ENCODE data around the gene FAM229A. TPM values are rescaled to one million over a fixed set of nuclear protein-coding genes. Genes with fewer than 3 reads are reported as not detected.
"Not testable (repeated sequence)": the region's sequence is repeated elsewhere in the genome, so short reads cannot be mapped to it uniquely, and the experiment has no call there.

FAM229A gene
- total RNA-seq, 1 donor from 2014 or later = 7.9 TPM

GRCh38 chr1:32380057-32380456, 17.8 kb upstream of the FAM229A start:
- intact Hi-C loops (cut with micrococcal nuclease) = no loop called here

- intact Hi-C loops (cut with micrococcal nuclease) = no loop called here
Measured at GRCh38 chr1:32377541-32378220, 15.4 kb upstream of the FAM229A start.

- intact Hi-C loops (cut with micrococcal nuclease) = no loop called here
Measured at GRCh38 chr1:32376199-32376598, 13.9 kb upstream of the FAM229A start.

- intact Hi-C loops (cut with micrococcal nuclease) = no loop called here
Measured at GRCh38 chr1:32373996-32374592, 11.8 kb upstream of the FAM229A start.

- intact Hi-C loops (cut with micrococcal nuclease) = loop anchor here (1.0 kb wide), 2 partner anchors 37 to 157 kb away; no protein-coding TSS in a partner anchor
Measured at GRCh38 chr1:32372149-32372756, 10.0 kb upstream of the FAM229A start.

- intact Hi-C loops (cut with micrococcal nuclease) = no loop called here
Measured at GRCh38 chr1:32367912-32368635, 5.8 kb upstream of the FAM229A start.

- intact Hi-C loops (cut with micrococcal nuclease) = no loop called here
Measured at GRCh38 chr1:32365445-32365844, 3.2 kb upstream of the FAM229A start.

- intact Hi-C loops (cut with micrococcal nuclease) = no loop called here
Measured at GRCh38 chr1:32364836-32365235, 2.6 kb upstream of the FAM229A start.

GRCh38 chr1:32363713-32364112, 1.4 kb upstream of the FAM229A start:
- intact Hi-C loops (cut with micrococcal nuclease) = no loop called here

GRCh38 chr1:32361674-32362473, 411 bp downstream of the FAM229A start:
- intact Hi-C loops (cut with micrococcal nuclease) = no loop called here

GRCh38 chr1:32361308-32361673, 994 bp downstream of the FAM229A start:
- intact Hi-C loops (cut with micrococcal nuclease) = no loop called here

- intact Hi-C loops (cut with micrococcal nuclease) = no loop called here
Measured at GRCh38 chr1:32358435-32358834, 3.9 kb downstream of the FAM229A start.

GRCh38 chr1:32357614-32358013, 4.7 kb downstream of the FAM229A start:
- intact Hi-C loops (cut with micrococcal nuclease) = no loop called here

GRCh38 chr1:32356478-32356877, 5.8 kb downstream of the FAM229A start:
- intact Hi-C loops (cut with micrococcal nuclease) = no loop called here

- intact Hi-C loops (cut with micrococcal nuclease) = not testable (repeated sequence)
Measured at GRCh38 chr1:32355778-32356177, 6.5 kb downstream of the FAM229A start.

GRCh38 chr1:32353886-32354570, 8.3 kb downstream of the FAM229A start:
- intact Hi-C loops (cut with micrococcal nuclease) = no loop called here

- intact Hi-C loops (cut with micrococcal nuclease) = no loop called here
Measured at GRCh38 chr1:32353431-32353830, 8.9 kb downstream of the FAM229A start.

- intact Hi-C loops (cut with micrococcal nuclease) = no loop called here
Measured at GRCh38 chr1:32352831-32353383, 9.4 kb downstream of the FAM229A start.

- intact Hi-C loops (cut with micrococcal nuclease) = no loop called here
Measured at GRCh38 chr1:32352239-32352745, 10.0 kb downstream of the FAM229A start.

All from T-helper 2 cell treated with Interferon-gamma antibody and Interleukin-4, amounts not matched to agents 100 ng/mL and 5 ng/mL, for 36 hours (primary cell).